GM18507 (cell line): Measurements from ENCODE around the gene ASTL.

ENCODE experiments used
- DNase-seq: peaks from one replicate; pipeline ENCODE4 v3.0.0; 2011; ENCODE audit warnings: low read depth; ENCODE audit not compliant: insufficient read length; ENCODE audit errors: extremely low spot score
- FAIRE-seq: peaks from 2 replicates; lab custom pipeline; 2011; peaks lifted over from hg19 to GRCh38; lab: Jason Lieb, UNC

Gene ASTL

GRCh38 chr2:96105152-96105915 is 33.0 kb downstream of the ASTL start:
- no peak for FAIRE-seq
- DNase-seq: no peak

GRCh38 chr2:96104487-96104861 is 33.8 kb downstream of the ASTL start:
- FAIRE-seq (no peak), DNase-seq (no peak)

GRCh38 chr2:96103761-96104486 is 34.4 kb downstream of the ASTL start:
- no peak for DNase-seq
- FAIRE-seq: no peak

- DNase-seq (no peak), FAIRE-seq (no peak)
Observed at GRCh38 chr2:96103187-96103601, 35.1 kb downstream of the ASTL start.

- FAIRE-seq (no peak), DNase-seq (no peak)
Observed at GRCh38 chr2:96102596-96103186, 35.6 kb downstream of the ASTL start.

GRCh38 chr2:96100893-96101304 is 37.4 kb downstream of the ASTL start:
- DNase-seq: no peak
- no peak for FAIRE-seq

- no peak for FAIRE-seq
Observed at GRCh38 chr2:96099861-96100798, 38.2 kb downstream of the ASTL start.

GRCh38 chr2:96098900-96099590 is 39.3 kb downstream of the ASTL start:
- FAIRE-seq (no peak), DNase-seq (no peak)

More at GRCh38 chr2:96099861-96100798, 38.2 kb downstream of the ASTL start:
- DNase-seq: no peak

GRCh38 chr2:96097951-96098823 is 40.1 kb downstream of the ASTL start:
- DNase-seq (no peak), FAIRE-seq (no peak)

- FAIRE-seq: no peak
- DNase-seq: no peak
Observed at GRCh38 chr2:96097441-96097840, 40.9 kb downstream of the ASTL start.

GRCh38 chr2:96095116-96095636 is 43.1 kb downstream of the ASTL start:
- FAIRE-seq (no peak), DNase-seq (no peak)

- no peak for FAIRE-seq
- DNase-seq: no peak
Observed at GRCh38 chr2:96093528-96093927, 44.8 kb downstream of the ASTL start.

GRCh38 chr2:96092951-96093350 is 45.4 kb downstream of the ASTL start:
- DNase-seq (no peak), FAIRE-seq (no peak)

GRCh38 chr2:96092573-96092877 is 45.8 kb downstream of the ASTL start:
- FAIRE-seq: no peak
- no peak for DNase-seq

- DNase-seq (no peak), FAIRE-seq (no peak)
Observed at GRCh38 chr2:96091711-96092572, 46.4 kb downstream of the ASTL start.

- DNase-seq (no peak), FAIRE-seq (no peak)
Observed at GRCh38 chr2:96091141-96091710, 47.1 kb downstream of the ASTL start.
